Measurements from ENCODE around the gene DDX49.
"Not testable (repeated sequence)": the region's sequence is repeated elsewhere in the genome, so short reads cannot be mapped to it uniquely, and the experiment has no call there.

The DDX49 gene

GRCh38 chr19:18902519-18902918 is 17.0 kb upstream of the DDX49 start:
- H3K4me3 ChIP-seq (ENCODE audit: insufficient read depth, low read depth, low read length, poor library complexity, severe bottlenecking); H3K4me1 ChIP-seq (ENCODE audit: control insufficient read depth, insufficient read depth, low read length, poor library complexity, severe bottlenecking): not testable (repeated sequence)
- peaks cover 66% of the 10 kb centered on the region for H3K36me3 ChIP-seq (ENCODE audit: control insufficient read depth, insufficient read depth, low read length)

GRCh38 chr19:18903156-18904037 is 16.1 kb upstream of the DDX49 start:
- H3K4me3 ChIP-seq (ENCODE audit: insufficient read depth, low read depth, low read length, poor library complexity, severe bottlenecking): no peak overlapping the region
- no peaks in the 10 kb centered on the region for H3K9me3 ChIP-seq (ENCODE audit: control insufficient read depth, low read length)
- H3K36me3 ChIP-seq (ENCODE audit: control insufficient read depth, insufficient read depth, low read length): peaks cover 72% of the 10 kb centered on the region
- DNase-seq: no peak
- H3K4me1 ChIP-seq (ENCODE audit: control insufficient read depth, insufficient read depth, low read length, poor library complexity, severe bottlenecking): no peaks in the 10 kb centered on the region
- no peak overlapping the region for H3K27ac ChIP-seq (ENCODE audit: insufficient read depth, low read length, poor library complexity, severe bottlenecking)
- no peaks in the 10 kb centered on the region for H3K27me3 ChIP-seq (replicated peaks; ENCODE audit: control insufficient read depth, insufficient read depth, low read length, poor library complexity, severe bottlenecking)

More at GRCh38 chr19:18902519-18902918, 17.0 kb upstream of the DDX49 start:
- not testable (repeated sequence) for H3K27me3 ChIP-seq (replicated peaks; ENCODE audit: control insufficient read depth, insufficient read depth, low read length, poor library complexity, severe bottlenecking); H3K9me3 ChIP-seq (ENCODE audit: control insufficient read depth, low read length); DNase-seq; H3K27ac ChIP-seq (ENCODE audit: insufficient read depth, low read length, poor library complexity, severe bottlenecking)

GRCh38 chr19:18904334-18905057 is 15.0 kb upstream of the DDX49 start:
- peaks cover 73% of the 10 kb centered on the region for H3K36me3 ChIP-seq (ENCODE audit: control insufficient read depth, insufficient read depth, low read length)
- no peak overlapping the region for H3K27ac ChIP-seq (ENCODE audit: insufficient read depth, low read length, poor library complexity, severe bottlenecking)
- no peak overlapping the region for H3K4me3 ChIP-seq (ENCODE audit: insufficient read depth, low read depth, low read length, poor library complexity, severe bottlenecking)
- no peak for DNase-seq
- H3K27me3 ChIP-seq (replicated peaks; ENCODE audit: control insufficient read depth, insufficient read depth, low read length, poor library complexity, severe bottlenecking): no peaks in the 10 kb centered on the region
- no peaks in the 10 kb centered on the region for H3K9me3 ChIP-seq (ENCODE audit: control insufficient read depth, low read length)
- H3K4me1 ChIP-seq (ENCODE audit: control insufficient read depth, insufficient read depth, low read length, poor library complexity, severe bottlenecking): no peaks in the 10 kb centered on the region

- H3K36me3 ChIP-seq (ENCODE audit: control insufficient read depth, insufficient read depth, low read length): peaks cover 73% of the 10 kb centered on the region
- no peak overlapping the region for H3K4me3 ChIP-seq (ENCODE audit: insufficient read depth, low read depth, low read length, poor library complexity, severe bottlenecking)
- H3K27ac ChIP-seq (ENCODE audit: insufficient read depth, low read length, poor library complexity, severe bottlenecking): no peak overlapping the region
- H3K9me3 ChIP-seq (ENCODE audit: control insufficient read depth, low read length): no peaks in the 10 kb centered on the region
- no peaks in the 10 kb centered on the region for H3K27me3 ChIP-seq (replicated peaks; ENCODE audit: control insufficient read depth, insufficient read depth, low read length, poor library complexity, severe bottlenecking)
- no peaks in the 10 kb centered on the region for H3K4me1 ChIP-seq (ENCODE audit: control insufficient read depth, insufficient read depth, low read length, poor library complexity, severe bottlenecking)
- no peak for DNase-seq
Measured at GRCh38 chr19:18905058-18905456, 14.5 kb upstream of the DDX49 start.

- DNase-seq: no peak
- Histone ChIP-seq H3K36me3 (ENCODE audit: control insufficient read depth, insufficient read depth, low read length) (peaks cover 68% of the 10 kb centered on the region), H3K4me3 (ENCODE audit: insufficient read depth, low read depth, low read length, poor library complexity, severe bottlenecking) (no peak overlapping the region), H3K27ac (ENCODE audit: insufficient read depth, low read length, poor library complexity, severe bottlenecking) (no peak overlapping the region), H3K27me3 (replicated peaks; ENCODE audit: control insufficient read depth, insufficient read depth, low read length, poor library complexity, severe bottlenecking) (no peaks in the 10 kb centered on the region), H3K4me1 (ENCODE audit: control insufficient read depth, insufficient read depth, low read length, poor library complexity, severe bottlenecking) (no peaks in the 10 kb centered on the region), H3K9me3 (ENCODE audit: control insufficient read depth, low read length) (no peaks in the 10 kb centered on the region)
Measured at GRCh38 chr19:18905513-18906236, 13.8 kb upstream of the DDX49 start.

GRCh38 chr19:18906605-18907519 is 12.7 kb upstream of the DDX49 start:
- Histone ChIP-seq H3K36me3 (ENCODE audit: control insufficient read depth, insufficient read depth, low read length) (peaks cover 65% of the 10 kb centered on the region), H3K9me3 (ENCODE audit: control insufficient read depth, low read length) (no peaks in the 10 kb centered on the region), H3K4me3 (ENCODE audit: insufficient read depth, low read depth, low read length, poor library complexity, severe bottlenecking) (no peak overlapping the region), H3K27ac (ENCODE audit: insufficient read depth, low read length, poor library complexity, severe bottlenecking) (no peak overlapping the region), H3K4me1 (ENCODE audit: control insufficient read depth, insufficient read depth, low read length, poor library complexity, severe bottlenecking) (no peaks in the 10 kb centered on the region), H3K27me3 (replicated peaks; ENCODE audit: control insufficient read depth, insufficient read depth, low read length, poor library complexity, severe bottlenecking) (no peaks in the 10 kb centered on the region)
- DNase-seq: no peak

- peaks cover 72% of the 10 kb centered on the region for H3K36me3 ChIP-seq (ENCODE audit: control insufficient read depth, insufficient read depth, low read length)
- no peaks in the 10 kb centered on the region for H3K27me3 ChIP-seq (replicated peaks; ENCODE audit: control insufficient read depth, insufficient read depth, low read length, poor library complexity, severe bottlenecking)
Measured at GRCh38 chr19:18908917-18909619, 10.4 kb upstream of the DDX49 start.

GRCh38 chr19:18910010-18910409 is 9.5 kb upstream of the DDX49 start:
- H3K27me3 ChIP-seq (replicated peaks; ENCODE audit: control insufficient read depth, insufficient read depth, low read length, poor library complexity, severe bottlenecking): no peaks in the 10 kb centered on the region
- DNase-seq: no peak
- no peaks in the 10 kb centered on the region for H3K4me1 ChIP-seq (ENCODE audit: control insufficient read depth, insufficient read depth, low read length, poor library complexity, severe bottlenecking)
- no peak overlapping the region for H3K4me3 ChIP-seq (ENCODE audit: insufficient read depth, low read depth, low read length, poor library complexity, severe bottlenecking)
- no peak overlapping the region for H3K27ac ChIP-seq (ENCODE audit: insufficient read depth, low read length, poor library complexity, severe bottlenecking)
- peaks cover 66% of the 10 kb centered on the region for H3K36me3 ChIP-seq (ENCODE audit: control insufficient read depth, insufficient read depth, low read length)
- H3K9me3 ChIP-seq (ENCODE audit: control insufficient read depth, low read length): no peaks in the 10 kb centered on the region

More at GRCh38 chr19:18908917-18909619, 10.4 kb upstream of the DDX49 start:
- H3K4me1 ChIP-seq (ENCODE audit: control insufficient read depth, insufficient read depth, low read length, poor library complexity, severe bottlenecking): no peaks in the 10 kb centered on the region
- DNase-seq: no peak
- no peak overlapping the region for H3K4me3 ChIP-seq (ENCODE audit: insufficient read depth, low read depth, low read length, poor library complexity, severe bottlenecking)
- H3K9me3 ChIP-seq (ENCODE audit: control insufficient read depth, low read length): no peaks in the 10 kb centered on the region
- H3K27ac ChIP-seq (ENCODE audit: insufficient read depth, low read length, poor library complexity, severe bottlenecking): no peak overlapping the region
